HG02981 (cell line): Measurements from ENCODE around the gene ERMP1.
"Not testable (repeated sequence)": the region's sequence is repeated elsewhere in the genome, so short reads cannot be mapped to it uniquely, and the experiment has no call there.

Source experiments
- ATAC-seq: cut with Tn5 transposase; IDR thresholded peaks from one replicate; pipeline ENCODE4 v1.9.1; 2021; ENCODE audit warnings: mild to moderate bottlenecking, moderate library complexity; ENCODE audit not compliant: unreplicated experiment

Gene ERMP1

GRCh38 chr9:5784526-5785315, 48.2 kb downstream of the ERMP1 start:
- ATAC-seq: no peak

- no peak for ATAC-seq
These were observed 48.9 kb downstream of the ERMP1 start for GRCh38 chr9:5783982-5784381.

- not testable (repeated sequence) for ATAC-seq
These were observed 49.5 kb downstream of the ERMP1 start for GRCh38 chr9:5783420-5783819.

GRCh38 chr9:5779705-5780218, 53.2 kb downstream of the ERMP1 start:
- ATAC-seq: not testable (repeated sequence)

GRCh38 chr9:5778805-5779204, 54.1 kb downstream of the ERMP1 start:
- no peak for ATAC-seq

GRCh38 chr9:5773324-5773999, 59.5 kb downstream of the ERMP1 start:
- ATAC-seq: no peak

- peak; percentile 60 for ATAC-seq
These were observed 64.7 kb downstream of the ERMP1 start for GRCh38 chr9:5767968-5768932.

- peak; percentile 85 for ATAC-seq
These were observed 68.6 kb downstream of the ERMP1 start for GRCh38 chr9:5764130-5764868.

- ATAC-seq: no peak
These were observed 70.5 kb downstream of the ERMP1 start for GRCh38 chr9:5762421-5762820.

GRCh38 chr9:5760338-5760737, 72.6 kb downstream of the ERMP1 start:
- no peak for ATAC-seq

GRCh38 chr9:5756633-5757032, 76.3 kb downstream of the ERMP1 start:
- ATAC-seq: no peak

- ATAC-seq: no peak
These were observed 82.3 kb downstream of the ERMP1 start for GRCh38 chr9:5750569-5750968.

- no peak for ATAC-seq
These were observed 83.6 kb downstream of the ERMP1 start for GRCh38 chr9:5749306-5749705.

GRCh38 chr9:5748438-5748837, 84.5 kb downstream of the ERMP1 start:
- no peak for ATAC-seq

- ATAC-seq: no peak
These were observed 89.8 kb downstream of the ERMP1 start for GRCh38 chr9:5743109-5743508.

GRCh38 chr9:5736563-5737346, 96.2 kb downstream of the ERMP1 start:
- no peak for ATAC-seq

- ATAC-seq: no peak
These were observed 97.8 kb downstream of the ERMP1 start for GRCh38 chr9:5735072-5735471.
